DND-41 (cell line): Measurements from ENCODE around the gene TRIM54.

ENCODE experiments used
- ATAC-seq: fragments of 200-7000 bp; cut with Tn5 transposase; 3 replicates; pipeline ENCODE4 v1.9.1; 2021; ENCODE audit warnings: low read depth; ENCODE audit not compliant: insufficient read depth
- DNase-seq: peaks from one replicate; pipeline ENCODE4 v3.0.0-alpha.2; 2020
- H2AFZ ChIP-seq: 2 replicates; pipeline ENCODE4 v1.6.0; 2012; ENCODE audit warnings: low read depth, low read length
- H3K27ac ChIP-seq: 2 replicates; pipeline ENCODE4 v1.5.1; 2012; ENCODE audit warnings: low read length, inconsistent platforms
- H3K27me3 ChIP-seq: fragments of 200-600 bp; sonication (generic); 2 replicates; pipeline ENCODE4 v1.6.0; 2012; ENCODE audit warnings: low read length, mild to moderate bottlenecking, inconsistent platforms; ENCODE audit not compliant: insufficient read depth, poor library complexity
- H3K36me3 ChIP-seq: 2 replicates; pipeline ENCODE4 v1.5.1; 2012; ENCODE audit warnings: low read length, inconsistent platforms; ENCODE audit not compliant: insufficient read depth
- H3K4me1 ChIP-seq: 2 replicates; pipeline ENCODE4 v1.5.1; 2012; ENCODE audit warnings: mild to moderate bottlenecking, low read length; ENCODE audit not compliant: insufficient read depth
- H3K4me2 ChIP-seq: 2 replicates; pipeline ENCODE4 v1.6.0; 2012; ENCODE audit warnings: mild to moderate bottlenecking, moderate library complexity, low read length, inconsistent platforms; ENCODE audit not compliant: insufficient read depth
- H3K4me3 ChIP-seq, 2 experiments: fragments of 200-600 bp in 1 of 2; shearing (Covaris generic) in 1 of 2; 2 replicates each; pipeline ENCODE4 v1.5.1; 2012 to 2016; ENCODE audit warnings: inconsistent platforms in 2 of 2, low read length in 2 of 2, mild to moderate bottlenecking in 2 of 2, low read depth in 1 of 2, moderate library complexity in 1 of 2
- H3K79me2 ChIP-seq: 2 replicates; pipeline ENCODE4 v1.6.0; 2012; ENCODE audit warnings: low read length, inconsistent platforms; ENCODE audit not compliant: insufficient read depth
- H3K9ac ChIP-seq: 2 replicates; pipeline ENCODE4 v1.6.0; 2012; ENCODE audit warnings: low read depth, mild to moderate bottlenecking, inconsistent platforms, low read length, moderate library complexity
- H3K9me3 ChIP-seq: 2 replicates; pipeline ENCODE4 v1.5.1; 2012; ENCODE audit warnings: low read length, moderate library complexity, mild to moderate bottlenecking, inconsistent platforms; ENCODE audit not compliant: insufficient read depth, severe bottlenecking
- H4K20me1 ChIP-seq: 2 replicates; pipeline ENCODE4 v1.6.0; 2012; ENCODE audit warnings: low read length; ENCODE audit not compliant: insufficient read depth
- EZH2 ChIP-seq: IDR thresholded peaks from 3 replicates; pipeline ENCODE4 v1.6.1; 2012; ENCODE audit warnings: borderline replicate concordance, low read depth, mild to moderate bottlenecking, moderate library complexity, low read length, inconsistent platforms; ENCODE audit not compliant: severe bottlenecking
- TF ChIP-seq, protein P1 (sequence below): IDR thresholded peaks from 2 replicates; pipeline ENCODE4 v1.5.1; 2012; ENCODE audit warnings: borderline replicate concordance, low read length, moderate library complexity, mild to moderate bottlenecking; ENCODE audit not compliant: poor library complexity, severe bottlenecking; ENCODE audit errors: extremely low read depth

TRIM54 gene

DNA sequence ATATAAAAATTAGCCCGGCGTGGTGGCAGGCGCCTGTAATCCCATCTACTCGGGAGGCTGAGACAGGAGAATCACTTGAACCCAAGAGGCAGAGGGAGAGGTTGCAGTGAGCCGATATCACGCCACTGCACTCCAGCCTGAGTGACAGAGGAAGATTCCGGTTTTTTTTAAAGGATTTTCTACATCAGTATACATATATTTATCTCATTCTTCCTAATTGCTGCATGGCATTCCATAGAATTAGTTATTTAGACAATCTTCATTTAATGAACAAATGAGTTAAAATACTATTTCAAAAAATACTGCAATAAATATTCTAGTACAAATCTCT, 72.3 kb downstream of the TRIM54 start:
- no peaks in the 10 kb centered on the region for H3K9me3 ChIP-seq
- H3K36me3 ChIP-seq, result peaks cover 3% of the 10 kb centered on the region
- H4K20me1 ChIP-seq, result peaks cover 27% of the 10 kb centered on the region; the same call in 1 of the 2 replicates
- no peak for ATAC-seq
- H2AFZ ChIP-seq, result no peak overlapping the region
- H3K4me1 ChIP-seq, result peaks cover 33% of the 10 kb centered on the region
- H3K27me3 ChIP-seq, result no peaks in the 10 kb centered on the region
- TF ChIP-seq, protein P1, sequence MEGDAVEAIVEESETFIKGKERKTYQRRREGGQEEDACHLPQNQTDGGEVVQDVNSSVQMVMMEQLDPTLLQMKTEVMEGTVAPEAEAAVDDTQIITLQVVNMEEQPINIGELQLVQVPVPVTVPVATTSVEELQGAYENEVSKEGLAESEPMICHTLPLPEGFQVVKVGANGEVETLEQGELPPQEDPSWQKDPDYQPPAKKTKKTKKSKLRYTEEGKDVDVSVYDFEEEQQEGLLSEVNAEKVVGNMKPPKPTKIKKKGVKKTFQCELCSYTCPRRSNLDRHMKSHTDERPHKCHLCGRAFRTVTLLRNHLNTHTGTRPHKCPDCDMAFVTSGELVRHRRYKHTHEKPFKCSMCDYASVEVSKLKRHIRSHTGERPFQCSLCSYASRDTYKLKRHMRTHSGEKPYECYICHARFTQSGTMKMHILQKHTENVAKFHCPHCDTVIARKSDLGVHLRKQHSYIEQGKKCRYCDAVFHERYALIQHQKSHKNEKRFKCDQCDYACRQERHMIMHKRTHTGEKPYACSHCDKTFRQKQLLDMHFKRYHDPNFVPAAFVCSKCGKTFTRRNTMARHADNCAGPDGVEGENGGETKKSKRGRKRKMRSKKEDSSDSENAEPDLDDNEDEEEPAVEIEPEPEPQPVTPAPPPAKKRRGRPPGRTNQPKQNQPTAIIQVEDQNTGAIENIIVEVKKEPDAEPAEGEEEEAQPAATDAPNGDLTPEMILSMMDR, result no peak
- no peak for TF ChIP-seq EZH2
- no peak for DNase-seq
- no peak overlapping the region for H3K9ac ChIP-seq
- H3K27ac ChIP-seq, result no peak overlapping the region
- H3K4me3 ChIP-seq, result no peak overlapping the region
- H3K79me2 ChIP-seq, result peaks cover 91% of the 10 kb centered on the region
- H3K4me2 ChIP-seq, result peak overlapping the region; percentile 82

DNA sequence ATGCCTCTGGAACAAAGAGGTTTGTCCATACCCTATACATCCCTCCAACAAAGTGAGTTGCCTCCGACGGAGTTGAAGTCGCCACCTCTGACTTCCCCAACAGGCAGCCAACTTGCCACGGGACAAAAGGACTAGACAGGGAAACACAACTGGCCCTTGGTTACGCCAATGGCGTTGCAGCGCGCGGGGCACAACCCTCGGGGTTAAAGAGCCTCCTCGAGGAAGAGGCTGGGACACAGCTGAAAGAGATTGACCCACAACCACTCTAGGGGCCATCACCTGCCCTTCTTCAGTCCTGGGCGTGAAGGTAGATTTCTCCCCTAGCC, 73.8 kb downstream of the TRIM54 start:
- Histone ChIP-seq H3K9ac (peak overlapping the region; percentile 80), H3K4me3 (peak overlapping the region; percentile 74 to 94), H3K27ac (peak overlapping the region; percentile 92), H3K27me3 (no peaks in the 10 kb centered on the region), H3K9me3 (no peaks in the 10 kb centered on the region), H2AFZ (peak overlapping the region; percentile 88), H3K79me2 (peaks cover 81% of the 10 kb centered on the region), H3K36me3 (peaks cover 6% of the 10 kb centered on the region), H4K20me1 (peaks cover 19% of the 10 kb centered on the region; the same call in 1 of the 2 replicates), H3K4me1 (peaks cover 33% of the 10 kb centered on the region), H3K4me2 (peak overlapping the region; percentile 82)
- ATAC-seq (peak; percentile 26), DNase-seq (no peak)
- no peak for TF ChIP-seq EZH2
- TF ChIP-seq, protein P1, result no peak

DNA sequence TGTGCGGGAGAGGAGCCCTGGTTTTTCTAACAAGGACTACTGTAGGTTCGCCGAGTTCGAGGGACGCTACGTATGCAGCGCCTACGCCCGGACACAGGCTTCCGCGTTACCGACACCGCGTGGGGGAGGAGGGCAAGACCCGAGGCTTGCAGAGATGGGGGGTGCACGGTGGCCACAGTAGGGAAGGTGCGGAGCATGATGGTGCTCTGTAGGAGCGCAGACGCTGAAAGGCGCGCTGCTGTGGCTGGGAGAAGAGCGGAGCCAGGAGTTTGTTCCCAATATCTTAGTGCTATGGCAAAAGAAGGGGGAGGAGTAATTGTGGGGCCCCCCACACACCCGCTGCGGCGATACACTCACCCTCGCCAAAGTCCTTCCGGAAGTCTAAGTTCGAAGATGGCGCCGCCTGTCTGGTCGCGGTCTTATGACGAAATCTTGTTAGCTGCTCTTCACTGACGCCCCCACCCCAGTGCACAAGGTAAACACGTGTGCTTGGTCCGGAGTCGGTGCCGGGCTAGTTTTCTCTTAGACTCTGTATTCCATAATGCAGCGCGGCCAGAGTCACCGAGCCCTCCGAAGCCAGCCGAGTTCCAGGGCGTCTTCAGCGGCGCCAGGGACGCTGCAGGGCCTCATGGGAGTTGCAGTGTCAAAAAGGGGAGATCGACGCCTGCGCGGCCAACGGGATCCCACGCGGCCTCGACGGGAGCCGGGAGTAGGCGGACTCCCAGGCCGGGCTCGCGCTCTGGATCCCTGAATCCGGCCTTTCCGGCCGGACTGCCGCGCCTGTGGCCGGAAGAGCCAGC, 74.4 kb downstream of the TRIM54 start, which contains the start of gene GTF3C2:
TSS of gene GTF3C2 (minus strand) at position 383 of the 800 bp plus-strand sequence. CDS start 13,210 bp downstream, outside the sequence.
- H3K4me2 ChIP-seq, result peak within 1 kb of the TSS; percentile 82
- no peaks in the 10 kb centered on the region for H3K9me3 ChIP-seq
- peaks cover 75% of the 10 kb centered on the region for H3K79me2 ChIP-seq
- peak within 1 kb of the TSS; percentile 92 for H3K27ac ChIP-seq
- H2AFZ ChIP-seq, result peak within 1 kb of the TSS; percentile 88
- peaks cover 15% of the 10 kb centered on the region; the same call in 1 of the 2 replicates for H4K20me1 ChIP-seq
- peak within 1 kb of the TSS; percentile 74 to 94 for H3K4me3 ChIP-seq
- peak; percentile 93 for DNase-seq
- H3K27me3 ChIP-seq, result no peaks in the 10 kb centered on the region
- peaks cover 33% of the 10 kb centered on the region for H3K4me1 ChIP-seq
- ATAC-seq, result peak; percentile 87
- peaks cover 6% of the 10 kb centered on the region for H3K36me3 ChIP-seq
- TF ChIP-seq, protein P1, result peak; percentile 6
- no peak for TF ChIP-seq EZH2
- H3K9ac ChIP-seq, result peak within 1 kb of the TSS; percentile 80
